Measurements from ENCODE around the gene NFYA.

NFYA gene

GRCh38 chr6:41046084-41046483, 26.7 kb upstream of the NFYA start:
- peaks cover under 1 to 18% of the 10 kb centered on the region in 2 donors for H3K4me1 ChIP-seq (ENCODE audit: control insufficient read depth in 1 of 2, insufficient read depth in 2 of 2, low read length in 2 of 2)
- H3K27ac ChIP-seq (ENCODE audit: low read depth, low read length), result no peak overlapping the region
- H3K36me3 ChIP-seq (ENCODE audit: control insufficient read depth in 1 of 2, insufficient read depth in 2 of 2, low read length in 2 of 2), result no peaks in the 10 kb centered on the region
- H3K4me3 ChIP-seq (ENCODE audit: low read depth in 1 of 2, low read length in 2 of 2), result no peak overlapping the region
- H3K9me3 ChIP-seq (ENCODE audit: control insufficient read depth in 1 of 2, low read length in 2 of 2), result no peaks in the 10 kb centered on the region
- no peak overlapping the region for H3K9ac ChIP-seq (ENCODE audit: low read depth in 1 of 2, low read length in 2 of 2)
- no peaks in the 10 kb centered on the region for H3K27me3 ChIP-seq (ENCODE audit: control insufficient read depth in 1 of 2, insufficient read depth in 2 of 2, low read length in 2 of 2)

- H3K9ac ChIP-seq (ENCODE audit: low read depth in 1 of 2, low read length in 2 of 2), result no peak overlapping the region
- no peaks in the 10 kb centered on the region for H3K36me3 ChIP-seq (ENCODE audit: control insufficient read depth in 1 of 2, insufficient read depth in 2 of 2, low read length in 2 of 2)
- no peaks in the 10 kb centered on the region for H3K27me3 ChIP-seq (ENCODE audit: control insufficient read depth in 1 of 2, insufficient read depth in 2 of 2, low read length in 2 of 2)
- H3K9me3 ChIP-seq (ENCODE audit: control insufficient read depth in 1 of 2, low read length in 2 of 2), result no peaks in the 10 kb centered on the region
- no peak overlapping the region for H3K4me3 ChIP-seq (ENCODE audit: low read depth in 1 of 2, low read length in 2 of 2)
- H3K27ac ChIP-seq (ENCODE audit: low read depth, low read length), result no peak overlapping the region
- peaks cover 3 to 15% of the 10 kb centered on the region in 2 donors for H3K4me1 ChIP-seq (ENCODE audit: control insufficient read depth in 1 of 2, insufficient read depth in 2 of 2, low read length in 2 of 2)
Measured at GRCh38 chr6:41047306-41047705, 25.5 kb upstream of the NFYA start.

- no peaks in the 10 kb centered on the region for H3K36me3 ChIP-seq (ENCODE audit: control insufficient read depth in 1 of 2, insufficient read depth in 2 of 2, low read length in 2 of 2)
- peaks cover 3 to 15% of the 10 kb centered on the region in 2 donors for H3K4me1 ChIP-seq (ENCODE audit: control insufficient read depth in 1 of 2, insufficient read depth in 2 of 2, low read length in 2 of 2)
- H3K27ac ChIP-seq (ENCODE audit: low read depth, low read length), result no peak overlapping the region
- H3K4me3 ChIP-seq (ENCODE audit: low read depth in 1 of 2, low read length in 2 of 2), result no peak overlapping the region
- H3K27me3 ChIP-seq (ENCODE audit: control insufficient read depth in 1 of 2, insufficient read depth in 2 of 2, low read length in 2 of 2), result no peaks in the 10 kb centered on the region
- no peaks in the 10 kb centered on the region for H3K9me3 ChIP-seq (ENCODE audit: control insufficient read depth in 1 of 2, low read length in 2 of 2)
- H3K9ac ChIP-seq (ENCODE audit: low read depth in 1 of 2, low read length in 2 of 2), result no peak overlapping the region
Measured at GRCh38 chr6:41047745-41048732, 24.7 kb upstream of the NFYA start.

- Histone ChIP-seq H3K27ac (ENCODE audit: low read depth, low read length) (no peak overlapping the region), H3K27me3 (ENCODE audit: control insufficient read depth in 1 of 2, insufficient read depth in 2 of 2, low read length in 2 of 2) (no peaks in the 10 kb centered on the region), H3K4me1 (ENCODE audit: control insufficient read depth in 1 of 2, insufficient read depth in 2 of 2, low read length in 2 of 2) (peaks cover 3 to 15% of the 10 kb centered on the region in 2 donors), H3K9me3 (ENCODE audit: control insufficient read depth in 1 of 2, low read length in 2 of 2) (no peaks in the 10 kb centered on the region), H3K36me3 (ENCODE audit: control insufficient read depth in 1 of 2, insufficient read depth in 2 of 2, low read length in 2 of 2) (no peaks in the 10 kb centered on the region), H3K9ac (ENCODE audit: low read depth in 1 of 2, low read length in 2 of 2) (no peak overlapping the region), H3K4me3 (ENCODE audit: low read depth in 1 of 2, low read length in 2 of 2) (no peak overlapping the region)
Measured at GRCh38 chr6:41049521-41049920, 23.3 kb upstream of the NFYA start.

- Histone ChIP-seq H3K27me3 (ENCODE audit: control insufficient read depth in 1 of 2, insufficient read depth in 2 of 2, low read length in 2 of 2) (no peaks in the 10 kb centered on the region), H3K36me3 (ENCODE audit: control insufficient read depth in 1 of 2, insufficient read depth in 2 of 2, low read length in 2 of 2) (no peaks in the 10 kb centered on the region), H3K4me1 (ENCODE audit: control insufficient read depth in 1 of 2, insufficient read depth in 2 of 2, low read length in 2 of 2) (peaks cover 3 to 15% of the 10 kb centered on the region in 2 donors), H3K9ac (ENCODE audit: low read depth in 1 of 2, low read length in 2 of 2) (no peak overlapping the region), H3K9me3 (ENCODE audit: control insufficient read depth in 1 of 2, low read length in 2 of 2) (no peaks in the 10 kb centered on the region), H3K4me3 (ENCODE audit: low read depth in 1 of 2, low read length in 2 of 2) (no peak overlapping the region), H3K27ac (ENCODE audit: low read depth, low read length) (no peak overlapping the region)
Measured at GRCh38 chr6:41049955-41050354, 22.8 kb upstream of the NFYA start.

GRCh38 chr6:41050536-41050935, 22.2 kb upstream of the NFYA start:
- H3K4me3 ChIP-seq (ENCODE audit: low read depth in 1 of 2, low read length in 2 of 2), result no peak overlapping the region
- H3K36me3 ChIP-seq (ENCODE audit: control insufficient read depth in 1 of 2, insufficient read depth in 2 of 2, low read length in 2 of 2), result no peaks in the 10 kb centered on the region
- no peak overlapping the region for H3K27ac ChIP-seq (ENCODE audit: low read depth, low read length)
- H3K9ac ChIP-seq (ENCODE audit: low read depth in 1 of 2, low read length in 2 of 2), result no peak overlapping the region
- no peaks in the 10 kb centered on the region for H3K27me3 ChIP-seq (ENCODE audit: control insufficient read depth in 1 of 2, insufficient read depth in 2 of 2, low read length in 2 of 2)
- no peaks in the 10 kb centered on the region for H3K9me3 ChIP-seq (ENCODE audit: control insufficient read depth in 1 of 2, low read length in 2 of 2)
- H3K4me1 ChIP-seq (ENCODE audit: control insufficient read depth in 1 of 2, insufficient read depth in 2 of 2, low read length in 2 of 2), result peaks cover 3 to 13% of the 10 kb centered on the region in 2 donors

GRCh38 chr6:41051873-41052272, 20.9 kb upstream of the NFYA start:
- Histone ChIP-seq H3K9me3 (ENCODE audit: control insufficient read depth in 1 of 2, low read length in 2 of 2) (no peaks in the 10 kb centered on the region), H3K36me3 (ENCODE audit: control insufficient read depth in 1 of 2, insufficient read depth in 2 of 2, low read length in 2 of 2) (no peaks in the 10 kb centered on the region), H3K27me3 (ENCODE audit: control insufficient read depth in 1 of 2, insufficient read depth in 2 of 2, low read length in 2 of 2) (no peaks in the 10 kb centered on the region), H3K27ac (ENCODE audit: low read depth, low read length) (no peak overlapping the region), H3K4me3 (ENCODE audit: low read depth in 1 of 2, low read length in 2 of 2) (no peak overlapping the region), H3K4me1 (ENCODE audit: control insufficient read depth in 1 of 2, insufficient read depth in 2 of 2, low read length in 2 of 2) (peaks cover 10 to 14% of the 10 kb centered on the region in 2 donors), H3K9ac (ENCODE audit: low read depth in 1 of 2, low read length in 2 of 2) (no peak overlapping the region)

GRCh38 chr6:41053041-41053440, 19.7 kb upstream of the NFYA start, which contains the start of gene APOBEC2:
TSS of gene APOBEC2 (plus strand) at chr6:41053202. CDS start at chr6:41053348, 146 bp downstream.
- H3K36me3 ChIP-seq (ENCODE audit: control insufficient read depth in 1 of 2, insufficient read depth in 2 of 2, low read length in 2 of 2), result no peaks in the 10 kb centered on the region
- H3K4me3 ChIP-seq (ENCODE audit: low read depth in 1 of 2, low read length in 2 of 2), result no peak within 1 kb of the TSS
- no peaks in the 10 kb centered on the region for H3K9me3 ChIP-seq (ENCODE audit: control insufficient read depth in 1 of 2, low read length in 2 of 2)
- no peaks in the 10 kb centered on the region for H3K27me3 ChIP-seq (ENCODE audit: control insufficient read depth in 1 of 2, insufficient read depth in 2 of 2, low read length in 2 of 2)
- H3K4me1 ChIP-seq (ENCODE audit: control insufficient read depth in 1 of 2, insufficient read depth in 2 of 2, low read length in 2 of 2), result peaks cover 20 to 24% of the 10 kb centered on the region in 2 donors
- no peak within 1 kb of the TSS for H3K9ac ChIP-seq (ENCODE audit: low read depth in 1 of 2, low read length in 2 of 2)
- H3K27ac ChIP-seq (ENCODE audit: low read depth, low read length), result no peak within 1 kb of the TSS

- peaks cover 30 to 34% of the 10 kb centered on the region in 2 donors for H3K4me1 ChIP-seq (ENCODE audit: control insufficient read depth in 1 of 2, insufficient read depth in 2 of 2, low read length in 2 of 2)
- no peak overlapping the region for H3K27ac ChIP-seq (ENCODE audit: low read depth, low read length)
- no peak overlapping the region for H3K4me3 ChIP-seq (ENCODE audit: low read depth in 1 of 2, low read length in 2 of 2)
- no peaks in the 10 kb centered on the region for H3K36me3 ChIP-seq (ENCODE audit: control insufficient read depth in 1 of 2, insufficient read depth in 2 of 2, low read length in 2 of 2)
- H3K9me3 ChIP-seq (ENCODE audit: control insufficient read depth in 1 of 2, low read length in 2 of 2), result no peaks in the 10 kb centered on the region
- H3K9ac ChIP-seq (ENCODE audit: low read depth in 1 of 2, low read length in 2 of 2), result no peak overlapping the region
- H3K27me3 ChIP-seq (ENCODE audit: control insufficient read depth in 1 of 2, insufficient read depth in 2 of 2, low read length in 2 of 2), result no peaks in the 10 kb centered on the region
Measured at GRCh38 chr6:41054511-41054910, 18.3 kb upstream of the NFYA start.

GRCh38 chr6:41055149-41055548, 17.6 kb upstream of the NFYA start:
- H3K27me3 ChIP-seq (ENCODE audit: control insufficient read depth in 1 of 2, insufficient read depth in 2 of 2, low read length in 2 of 2), result no peaks in the 10 kb centered on the region
- no peaks in the 10 kb centered on the region for H3K36me3 ChIP-seq (ENCODE audit: control insufficient read depth in 1 of 2, insufficient read depth in 2 of 2, low read length in 2 of 2)
- no peak overlapping the region for H3K9ac ChIP-seq (ENCODE audit: low read depth in 1 of 2, low read length in 2 of 2)
- H3K4me3 ChIP-seq (ENCODE audit: low read depth in 1 of 2, low read length in 2 of 2), result no peak overlapping the region
- H3K4me1 ChIP-seq (ENCODE audit: control insufficient read depth in 1 of 2, insufficient read depth in 2 of 2, low read length in 2 of 2), result peaks cover 30 to 34% of the 10 kb centered on the region in 2 donors
- no peak overlapping the region for H3K27ac ChIP-seq (ENCODE audit: low read depth, low read length)
- no peaks in the 10 kb centered on the region for H3K9me3 ChIP-seq (ENCODE audit: control insufficient read depth in 1 of 2, low read length in 2 of 2)

Measured in duodenal mucosa (tissue), 2 donors.